Measurements from ENCODE around the gene PARD3.

The PARD3 gene

GRCh38 chr10:34821587-34822585 lies 6.8 kb upstream of the PARD3 start:
- no peak for DNase-seq

DNA sequence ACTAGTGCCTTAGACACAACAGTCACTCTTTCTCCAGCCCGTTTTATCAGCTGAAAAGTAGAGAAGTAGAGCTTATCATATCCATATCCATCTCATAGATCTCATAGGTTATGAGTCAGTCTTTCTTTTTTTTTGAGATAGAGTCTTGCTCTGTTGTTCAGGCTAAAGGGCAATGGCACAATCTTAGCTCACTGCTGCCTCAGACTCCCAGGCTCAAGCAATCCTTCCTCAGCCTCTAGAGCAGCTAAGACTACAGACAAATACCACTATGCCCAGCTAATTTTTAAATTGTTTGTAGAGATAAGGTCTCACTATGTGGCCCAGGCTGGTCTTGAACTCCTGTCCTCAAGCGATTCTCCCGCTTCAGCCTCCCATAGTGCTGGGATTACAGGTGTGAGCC lies 2.5 kb upstream of the PARD3 start:
- DNase-seq = no peak

DNA sequence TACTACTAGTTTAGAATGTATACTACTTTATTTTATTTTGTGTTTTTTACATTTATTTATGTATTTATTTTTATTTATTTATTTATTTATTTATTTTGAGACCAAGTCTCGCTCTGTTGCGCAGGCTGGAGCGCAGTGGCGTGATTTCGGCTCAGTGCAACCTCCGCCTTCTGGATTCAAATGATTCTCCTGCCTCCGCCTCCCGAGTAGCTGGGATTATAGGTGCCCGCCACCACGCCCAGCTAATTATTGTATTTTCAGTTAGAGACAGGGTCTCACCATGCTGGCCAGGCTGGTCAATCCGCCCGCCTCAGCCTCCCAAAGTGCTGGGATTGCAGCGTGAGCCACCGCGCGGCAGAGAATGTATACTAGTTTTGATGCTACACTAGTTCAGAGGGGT lies 2.0 kb upstream of the PARD3 start:
- DNase-seq = no peak

GRCh38 chr10:34816501-34817002 lies 1.5 kb upstream of the PARD3 start:
- no peak for DNase-seq

GRCh38 chr10:34816085-34816496 lies 995 bp upstream of the PARD3 start:
- DNase-seq = no peak

DNA sequence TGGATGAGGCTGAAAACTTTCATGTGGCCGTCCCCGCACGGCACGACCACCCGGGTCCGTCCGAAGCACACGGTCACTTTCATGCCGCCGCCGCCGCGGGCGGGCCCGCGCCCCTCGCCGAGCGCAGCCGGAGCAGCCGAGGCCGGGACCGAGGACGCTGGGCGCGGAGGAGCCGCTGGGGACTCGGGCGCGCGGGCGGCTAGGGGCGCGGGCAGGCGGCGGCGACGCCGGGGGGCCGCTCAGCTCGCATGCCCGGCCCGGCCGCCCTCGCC lies 247 bp downstream of the PARD3 start:
- no peak for DNase-seq

DNA sequence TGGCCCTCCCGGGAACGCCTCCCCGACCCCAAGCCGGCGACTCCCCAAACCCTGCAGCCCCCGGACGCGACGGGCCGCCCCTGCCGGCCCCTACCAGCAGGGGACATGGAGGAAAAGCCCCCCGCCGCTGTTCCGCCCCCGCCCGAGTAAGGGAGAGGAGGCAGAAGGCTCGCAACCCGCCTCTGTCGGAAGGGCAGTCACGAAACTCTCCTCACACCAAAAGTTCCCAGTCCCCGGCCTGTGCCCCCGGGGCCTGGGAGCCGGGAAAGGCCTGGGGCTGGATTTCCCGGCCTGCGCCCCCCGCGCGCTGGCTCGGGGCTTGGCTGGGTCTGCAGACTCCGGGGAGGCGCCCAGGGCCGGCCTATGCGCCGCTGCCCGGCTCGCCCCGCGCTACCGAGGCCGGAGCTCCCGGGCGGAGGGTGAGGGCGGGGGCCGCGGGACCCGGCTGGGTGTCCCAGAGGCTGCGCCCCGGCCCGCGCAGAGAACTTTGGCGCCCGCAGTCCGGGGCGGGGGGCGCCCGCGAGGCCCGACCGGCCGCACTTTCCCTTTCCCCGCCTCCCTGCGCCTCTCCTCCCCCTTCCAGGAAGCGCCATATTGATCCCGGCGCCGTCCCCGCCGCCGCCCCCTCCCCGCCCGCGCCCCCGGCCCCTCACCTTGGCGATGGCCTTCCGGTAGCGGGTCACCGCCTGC lies 728 bp downstream of the PARD3 start:
- DNase-seq = peak; percentile 16

DNA sequence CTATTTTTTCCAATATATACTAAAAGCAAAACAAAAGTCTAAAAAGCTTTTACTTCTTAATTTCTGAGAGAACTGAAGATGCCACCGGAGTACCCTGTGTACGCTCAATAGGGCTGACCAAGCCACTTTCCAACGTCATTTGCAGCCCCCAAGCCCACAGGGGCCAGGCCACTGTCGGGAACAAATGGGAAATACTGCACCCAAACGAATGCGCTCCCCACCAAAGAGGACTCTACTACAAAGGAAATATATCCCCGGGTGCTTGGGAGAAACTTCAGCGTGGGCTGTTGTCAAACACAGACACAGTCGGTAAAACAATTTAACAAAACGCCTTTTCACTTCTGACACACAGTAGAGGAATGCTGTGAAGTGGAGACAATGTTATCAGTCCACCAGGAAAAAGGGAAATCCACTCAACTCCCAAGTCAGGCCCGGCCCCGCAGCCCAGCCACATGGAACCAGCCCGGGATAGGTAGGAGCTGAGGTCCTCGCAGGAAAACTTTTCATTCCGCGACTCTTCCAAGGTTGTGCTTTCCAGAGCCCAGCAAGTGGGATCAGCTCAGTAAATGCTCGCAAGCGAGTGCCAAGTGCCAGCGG lies 1.4 kb downstream of the PARD3 start:
- DNase-seq = no peak

GRCh38 chr10:34812771-34813170 lies 2.3 kb downstream of the PARD3 start:
- DNase-seq = no peak

DNA sequence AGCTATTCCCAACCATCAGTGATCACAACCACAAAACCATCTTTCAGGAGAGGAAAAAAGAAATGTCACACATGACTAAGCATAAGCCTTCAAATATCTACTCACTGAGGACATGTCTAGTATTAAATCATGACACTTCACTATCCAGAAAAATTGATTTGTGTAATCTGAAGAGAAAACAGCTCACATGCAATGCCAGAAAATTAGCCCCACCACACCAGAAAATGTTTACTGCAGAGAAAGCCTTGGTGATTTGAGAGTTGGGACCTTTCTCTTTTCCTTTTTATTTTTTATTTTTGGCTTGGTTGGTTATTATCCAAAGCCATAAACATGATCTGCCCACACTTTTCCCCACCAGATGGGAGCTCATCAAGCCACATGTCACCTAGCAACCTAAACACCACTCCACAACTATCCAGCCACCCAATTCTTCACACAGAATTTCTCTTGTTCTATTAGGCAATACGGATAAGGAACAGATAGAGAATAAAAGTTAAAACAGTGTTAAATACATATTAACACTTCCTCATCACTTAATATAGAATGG lies 3.1 kb downstream of the PARD3 start:
- no peak for DNase-seq

DNA sequence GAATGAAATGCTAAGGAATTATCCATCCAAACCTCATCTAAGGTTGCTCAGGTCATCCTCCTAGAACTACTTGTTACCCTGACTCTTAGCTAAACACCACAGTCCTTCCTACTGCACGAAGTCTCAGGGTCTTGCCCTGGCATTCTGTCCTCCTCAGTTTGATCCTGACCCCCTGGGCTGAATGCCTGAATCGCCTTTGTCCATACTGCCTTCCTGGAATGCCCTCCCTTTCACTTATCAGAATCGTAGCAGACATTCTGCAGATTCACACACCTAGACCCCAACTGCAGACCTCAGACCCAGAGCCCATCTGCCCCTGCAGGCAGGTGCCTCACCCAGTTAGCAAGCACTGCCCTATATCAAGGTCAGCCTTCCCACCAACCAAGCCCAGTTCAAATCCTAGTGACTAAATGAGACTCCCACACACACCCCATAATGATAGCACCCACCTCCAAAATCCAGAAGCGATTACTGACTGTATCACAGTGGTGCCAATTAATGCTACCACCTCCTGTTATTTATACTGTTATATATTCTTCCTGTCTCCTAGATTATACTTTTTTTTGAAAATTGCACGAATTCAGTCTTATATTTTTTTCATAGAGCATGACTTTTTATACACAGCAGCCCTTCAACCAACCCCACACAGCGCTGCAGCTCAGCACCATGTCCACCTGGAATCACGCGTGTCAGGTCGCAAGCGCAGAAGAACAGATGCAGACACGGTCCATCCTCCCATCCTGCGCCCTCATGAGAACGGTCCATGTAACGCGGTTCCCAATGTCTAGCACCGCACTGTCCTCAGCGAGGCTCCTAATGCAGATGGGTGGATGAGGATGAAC lies 3.7 kb downstream of the PARD3 start:
- DNase-seq = no peak

- no peak for DNase-seq
These were observed 5.3 kb downstream of the PARD3 start for GRCh38 chr10:34809796-34810195.

GRCh38 chr10:34808801-34809745 lies 6.0 kb downstream of the PARD3 start:
- no peak for DNase-seq

GRCh38 chr10:34808336-34808735 lies 6.8 kb downstream of the PARD3 start:
- DNase-seq = no peak

- no peak for DNase-seq
These were observed 10.8 kb downstream of the PARD3 start for GRCh38 chr10:34804306-34804705.

GRCh38 chr10:34802692-34803091 lies 12.4 kb downstream of the PARD3 start:
- DNase-seq = no peak

GRCh38 chr10:34801097-34801733 lies 13.9 kb downstream of the PARD3 start:
- no peak for DNase-seq

GRCh38 chr10:34800624-34801023 lies 14.5 kb downstream of the PARD3 start:
- no peak for DNase-seq

- DNase-seq = no peak
These were observed 16.4 kb downstream of the PARD3 start for GRCh38 chr10:34798654-34799053.

- no peak for DNase-seq
These were observed 17.9 kb downstream of the PARD3 start for GRCh38 chr10:34797155-34797554.

DNA sequence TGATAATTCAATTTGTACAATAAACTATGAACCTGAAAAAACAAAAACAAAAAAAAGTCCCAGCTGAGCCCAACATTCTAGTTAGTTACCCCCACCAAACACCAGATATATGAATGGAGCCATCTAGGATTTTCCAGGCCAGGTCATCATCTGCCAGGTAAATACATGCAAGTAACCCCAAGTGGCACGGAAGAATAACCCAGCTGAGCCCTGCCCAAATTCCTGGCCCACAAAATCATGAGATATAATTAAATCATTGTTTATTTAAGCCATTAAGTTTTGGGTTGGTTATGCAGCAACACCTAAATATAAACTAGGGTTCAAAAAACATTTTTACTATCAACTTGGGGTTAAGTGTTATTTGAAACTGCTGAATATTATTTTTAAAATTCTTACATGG lies 19.0 kb downstream of the PARD3 start:
- no peak for DNase-seq

Data from NCI-H526 treated with DMSO at 0.1 percent for 48 hours (cell line).